Small intestine (tissue), 7 donors: ENCODE measurements around the gene SLC16A1. TPM values are rescaled to one million over a fixed set of nuclear protein-coding genes. Genes with fewer than 3 reads are reported as not detected.
A peak's percentile ranks its signal among the peaks of the same experiment; 100 is the strongest.

Source experiments
- DNase-seq, 2 donors: peaks; one replicate each; pipeline versions ENCODE4 v3.0.0 to v3.0.0-alpha.2; 2013
- FAIRE-seq: peaks from 2 replicates; lab custom pipeline; 2012; peaks lifted over from hg19 to GRCh38; lab: Jason Lieb, UNC
- H3K27ac ChIP-seq, 3 donors: one replicate each; pipeline ENCODE4 v1.5.1; 2013; ENCODE audit warnings: low read length in 2 of 3, mild to moderate bottlenecking in 2 of 3, control low read depth in 1 of 3, inconsistent platforms in 1 of 3, low read depth in 1 of 3, moderate library complexity in 1 of 3
- H3K27me3 ChIP-seq, 3 donors: one replicate each; pipeline ENCODE4 v1.6.1; 2013; ENCODE audit warnings: low read length in 3 of 3, inconsistent platforms in 1 of 3; ENCODE audit not compliant: control insufficient read depth in 3 of 3, insufficient read depth in 3 of 3
- H3K36me3 ChIP-seq, 3 donors: one replicate each; pipeline ENCODE4 v1.6.1; 2013; ENCODE audit warnings: low read length in 3 of 3, inconsistent platforms in 1 of 3, low read depth in 1 of 3, mild to moderate bottlenecking in 1 of 3, moderate library complexity in 1 of 3; ENCODE audit not compliant: control insufficient read depth in 3 of 3, insufficient read depth in 2 of 3
- H3K4me1 ChIP-seq, 3 donors: one replicate each; pipeline ENCODE4 v1.6.1; 2013; ENCODE audit warnings: low read length in 2 of 3, inconsistent platforms in 1 of 3, low read depth in 1 of 3, mild to moderate bottlenecking in 1 of 3, moderate library complexity in 1 of 3; ENCODE audit not compliant: control insufficient read depth in 3 of 3, insufficient read depth in 2 of 3
- H3K4me3 ChIP-seq, 3 donors: one replicate each; pipeline ENCODE4 v1.5.1; 2013; ENCODE audit warnings: low read length in 3 of 3, control low read depth in 1 of 3, inconsistent platforms in 1 of 3, low read depth in 1 of 3, mild to moderate bottlenecking in 1 of 3, moderate library complexity in 1 of 3
- H3K9me3 ChIP-seq, 2 donors: one replicate each; pipeline ENCODE4 v1.6.1; 2013; ENCODE audit warnings: low read depth in 1 of 2, low read length in 1 of 2; ENCODE audit not compliant: control insufficient read depth in 2 of 2, insufficient read depth in 1 of 2
- WGBS, 3 donors: extraction: QIAGEN DNeasy Blood & Tissue Kit; methylation state at CpG; one replicate each; pipeline ENCODE4 v1.1.7; 2013; 5-methylcytosine and 5-hydroxymethylcytosine counted together
- polyA plus RNA-seq, 4 donors: library from polyadenylated mRNA; stranded (reverse) in 3 of 4; unstranded in 1 of 4; fragments of 200-250 nt in 3 of 4; fragments of 120-200 nt in 1 of 4; gene quantifications; one replicate each; pipeline versions ENCODE4 v1.2.1 to v1.2.3, GENCODE V29; 2013
- donor health status: healthy with polysubstance abuse.
- donor health status: control.
- donor health status: control.
- donor health status: Bipolar disorder and iron deficiency.
- donor health status: healthy.

SLC16A1 gene
- polyA plus RNA-seq, 4 donors = 6.8 to 29.9 (median 14.6) TPM

- Histone ChIP-seq H3K27me3 (no peaks in the 10 kb centered on the region), H3K36me3 (peaks cover 0 to 31% (median under 1%) of the 10 kb centered on the region in 3 donors), H3K27ac (no peak overlapping the region), H3K4me1 (peaks cover 0 to 8% (median 0%) of the 10 kb centered on the region in 3 donors), H3K4me3 (no peak overlapping the region), H3K9me3 (no peaks in the 10 kb centered on the region)
- WGBS, 3 donors = 95 to 100% (median 96%) methylated on average over 1 of the region's 1 CpG
- FAIRE-seq (no peak), DNase-seq (no peak)
Measured at GRCh38 chr1:112926858-112927257, 29.1 kb downstream of the SLC16A1 start.

GRCh38 chr1:112925015-112925414, 31.0 kb downstream of the SLC16A1 start:
- DNase-seq (no peak), FAIRE-seq (no peak)
- H3K27me3 ChIP-seq = no peaks in the 10 kb centered on the region
- H3K4me3 ChIP-seq = no peak overlapping the region
- WGBS, 3 donors = 71 to 82% (median 80%) methylated on average over 3 of the region's 3 CpGs
- peaks cover 0 to 34% (median 2%) of the 10 kb centered on the region in 3 donors for H3K36me3 ChIP-seq
- H3K9me3 ChIP-seq = no peaks in the 10 kb centered on the region
- peaks cover 0 to 8% (median 0%) of the 10 kb centered on the region in 3 donors for H3K4me1 ChIP-seq
- H3K27ac ChIP-seq = no peak overlapping the region

GRCh38 chr1:112923959-112924349, 32.0 kb downstream of the SLC16A1 start:
- Histone ChIP-seq H3K4me3 (no peak overlapping the region), H3K4me1 (peaks cover 0 to 4% (median 0%) of the 10 kb centered on the region in 3 donors), H3K27me3 (no peaks in the 10 kb centered on the region), H3K36me3 (peaks cover 0 to 35% (median 2%) of the 10 kb centered on the region in 3 donors), H3K9me3 (no peaks in the 10 kb centered on the region), H3K27ac (no peak overlapping the region)
- DNase-seq (no peak), FAIRE-seq (no peak)
- 97 to 99% (median 99%) methylated on average over 12 of the region's 12 CpGs for WGBS, 3 donors

GRCh38 chr1:112923234-112923958, 32.6 kb downstream of the SLC16A1 start:
- peaks cover 0 to 4% (median 0%) of the 10 kb centered on the region in 3 donors for H3K4me1 ChIP-seq
- H3K27ac ChIP-seq = no peak overlapping the region
- no peak overlapping the region for H3K4me3 ChIP-seq
- DNase-seq (no peak), FAIRE-seq (no peak)
- H3K9me3 ChIP-seq = no peaks in the 10 kb centered on the region
- H3K27me3 ChIP-seq = no peaks in the 10 kb centered on the region
- peaks cover 0 to 35% (median 2%) of the 10 kb centered on the region in 3 donors for H3K36me3 ChIP-seq
- 95 to 97% (median 97%) methylated on average over 24 to 25 of the region's 25 CpGs for WGBS, 3 donors

- FAIRE-seq (no peak), DNase-seq (no peak)
- Histone ChIP-seq H3K9me3 (no peaks in the 10 kb centered on the region), H3K36me3 (peaks cover 2 to 4% (median 3%) of the 10 kb centered on the region in 3 donors), H3K27ac (no peak overlapping the region), H3K4me3 (no peak overlapping the region), H3K4me1 (peaks cover 0 to 3% (median 0%) of the 10 kb centered on the region in 3 donors), H3K27me3 (no peaks in the 10 kb centered on the region)
- WGBS, 3 donors = 95 to 96% (median 96%) methylated on average over 5 of the region's 5 CpGs
Measured at GRCh38 chr1:112911506-112912220, 44.3 kb downstream of the SLC16A1 start.

- H3K9me3 ChIP-seq = no peaks in the 10 kb centered on the region
- peaks cover 2 to 18% (median 7%) of the 10 kb centered on the region in 3 donors for H3K4me1 ChIP-seq
- DNase-seq = no peak
Measured at GRCh38 chr1:112909847-112910246, 46.1 kb downstream of the SLC16A1 start.

GRCh38 chr1:112906150-112906698, 49.8 kb downstream of the SLC16A1 start:
- Histone ChIP-seq H3K4me3 (no peak overlapping the region), H3K27ac (peak overlapping the region; percentile 79 to 94 (median 93)), H3K9me3 (no peaks in the 10 kb centered on the region), H3K27me3 (no peaks in the 10 kb centered on the region), H3K4me1 (peaks cover 2 to 33% (median 9%) of the 10 kb centered on the region in 3 donors), H3K36me3 (peaks cover 0 to 2% (median 0%) of the 10 kb centered on the region in 3 donors)
- DNase-seq = no peak
- no peak for FAIRE-seq
- 60 to 69% (median 69%) methylated on average over 2 of the region's 2 CpGs for WGBS, 3 donors

More at GRCh38 chr1:112909847-112910246, 46.1 kb downstream of the SLC16A1 start:
- H3K36me3 ChIP-seq = peaks cover 0 to 4% (median 2%) of the 10 kb centered on the region in 3 donors
- H3K4me3 ChIP-seq = no peak overlapping the region
- 96 to 98% (median 96%) methylated on average over 2 of the region's 2 CpGs for WGBS, 3 donors
- FAIRE-seq = no peak
- no peak overlapping the region for H3K27ac ChIP-seq
- H3K27me3 ChIP-seq = no peaks in the 10 kb centered on the region
